ENCODE results near the gene KLHL25.
A peak's percentile ranks its signal among the peaks of the same experiment; 100 is the strongest.

The KLHL25 gene

GRCh38 chr15:85761635-85762034 lies 33.1 kb downstream of the KLHL25 start:
- Mint-ChIP-seq H3K27ac (no peak overlapping the region), H3K36me3 (peaks cover 3% of the 10 kb centered on the region), H3K9me3 (ENCODE audit: low read depth) (no peaks in the 10 kb centered on the region), H3K27me3 (no peaks in the 10 kb centered on the region), H3K4me1 (ENCODE audit: low read depth) (peaks cover 2% of the 10 kb centered on the region), H3K4me3 (no peak overlapping the region)

GRCh38 chr15:85760531-85761371 lies 34.0 kb downstream of the KLHL25 start:
- H3K4me3 Mint-ChIP-seq = no peak overlapping the region
- H3K4me1 Mint-ChIP-seq (ENCODE audit: low read depth) = no peaks in the 10 kb centered on the region
- H3K27me3 Mint-ChIP-seq = no peaks in the 10 kb centered on the region
- H3K27ac Mint-ChIP-seq = no peak overlapping the region
- no peaks in the 10 kb centered on the region for H3K9me3 Mint-ChIP-seq (ENCODE audit: low read depth)
- H3K36me3 Mint-ChIP-seq = peaks cover 3% of the 10 kb centered on the region

GRCh38 chr15:85760049-85760448 lies 34.7 kb downstream of the KLHL25 start:
- H3K27me3 Mint-ChIP-seq = no peaks in the 10 kb centered on the region
- H3K4me3 Mint-ChIP-seq = no peak overlapping the region
- peaks cover 3% of the 10 kb centered on the region for H3K36me3 Mint-ChIP-seq
- H3K4me1 Mint-ChIP-seq (ENCODE audit: low read depth) = no peaks in the 10 kb centered on the region
- no peaks in the 10 kb centered on the region for H3K9me3 Mint-ChIP-seq (ENCODE audit: low read depth)
- no peak overlapping the region for H3K27ac Mint-ChIP-seq

GRCh38 chr15:85759376-85759775 lies 35.3 kb downstream of the KLHL25 start:
- no peaks in the 10 kb centered on the region for H3K9me3 Mint-ChIP-seq (ENCODE audit: low read depth)
- no peaks in the 10 kb centered on the region for H3K27me3 Mint-ChIP-seq

GRCh38 chr15:85758655-85758978 lies 36.1 kb downstream of the KLHL25 start:
- Mint-ChIP-seq H3K4me1 (ENCODE audit: low read depth) (peaks cover 4% of the 10 kb centered on the region), H3K27me3 (no peaks in the 10 kb centered on the region), H3K36me3 (peaks cover 3% of the 10 kb centered on the region), H3K27ac (no peak overlapping the region), H3K9me3 (ENCODE audit: low read depth) (no peaks in the 10 kb centered on the region), H3K4me3 (no peak overlapping the region)

More at GRCh38 chr15:85759376-85759775, 35.3 kb downstream of the KLHL25 start:
- Mint-ChIP-seq H3K27ac (no peak overlapping the region), H3K36me3 (peaks cover 3% of the 10 kb centered on the region), H3K4me1 (ENCODE audit: low read depth) (peaks cover 2% of the 10 kb centered on the region), H3K4me3 (no peak overlapping the region)

- H3K27ac Mint-ChIP-seq = no peak overlapping the region
These were observed 36.6 kb downstream of the KLHL25 start for GRCh38 chr15:85757939-85758654.

GRCh38 chr15:85757073-85757938 lies 37.4 kb downstream of the KLHL25 start:
- Mint-ChIP-seq H3K4me1 (ENCODE audit: low read depth) (peaks cover 15% of the 10 kb centered on the region), H3K9me3 (ENCODE audit: low read depth) (no peaks in the 10 kb centered on the region), H3K27ac (no peak overlapping the region), H3K4me3 (no peak overlapping the region), H3K27me3 (no peaks in the 10 kb centered on the region), H3K36me3 (peaks cover 3% of the 10 kb centered on the region)

More at GRCh38 chr15:85757939-85758654, 36.6 kb downstream of the KLHL25 start:
- Mint-ChIP-seq H3K36me3 (peaks cover 3% of the 10 kb centered on the region), H3K27me3 (no peaks in the 10 kb centered on the region), H3K9me3 (ENCODE audit: low read depth) (no peaks in the 10 kb centered on the region), H3K4me3 (no peak overlapping the region), H3K4me1 (ENCODE audit: low read depth) (peaks cover 8% of the 10 kb centered on the region)

- Mint-ChIP-seq H3K27ac (no peak overlapping the region), H3K4me1 (ENCODE audit: low read depth) (peaks cover 22% of the 10 kb centered on the region), H3K27me3 (no peaks in the 10 kb centered on the region), H3K4me3 (no peak overlapping the region), H3K36me3 (peaks cover under 1% of the 10 kb centered on the region), H3K9me3 (ENCODE audit: low read depth) (no peaks in the 10 kb centered on the region)
These were observed 38.2 kb downstream of the KLHL25 start for GRCh38 chr15:85756411-85757072.

- Mint-ChIP-seq H3K27me3 (no peaks in the 10 kb centered on the region), H3K27ac (no peak overlapping the region), H3K4me3 (no peak overlapping the region), H3K9me3 (ENCODE audit: low read depth) (no peaks in the 10 kb centered on the region), H3K36me3 (no peaks in the 10 kb centered on the region), H3K4me1 (ENCODE audit: low read depth) (peaks cover 26% of the 10 kb centered on the region)
These were observed 38.8 kb downstream of the KLHL25 start for GRCh38 chr15:85755942-85756341.

GRCh38 chr15:85755471-85755870 lies 39.3 kb downstream of the KLHL25 start:
- no peak overlapping the region for H3K4me3 Mint-ChIP-seq
- no peaks in the 10 kb centered on the region for H3K9me3 Mint-ChIP-seq (ENCODE audit: low read depth)
- H3K27ac Mint-ChIP-seq = no peak overlapping the region
- no peaks in the 10 kb centered on the region for H3K36me3 Mint-ChIP-seq
- peaks cover 30% of the 10 kb centered on the region for H3K4me1 Mint-ChIP-seq (ENCODE audit: low read depth)
- no peaks in the 10 kb centered on the region for H3K27me3 Mint-ChIP-seq

GRCh38 chr15:85754989-85755388 lies 39.7 kb downstream of the KLHL25 start:
- no peaks in the 10 kb centered on the region for H3K36me3 Mint-ChIP-seq
- peaks cover 32% of the 10 kb centered on the region for H3K4me1 Mint-ChIP-seq (ENCODE audit: low read depth)
- no peak overlapping the region for H3K27ac Mint-ChIP-seq
- no peaks in the 10 kb centered on the region for H3K9me3 Mint-ChIP-seq (ENCODE audit: low read depth)
- H3K27me3 Mint-ChIP-seq = no peaks in the 10 kb centered on the region
- H3K4me3 Mint-ChIP-seq = no peak overlapping the region

GRCh38 chr15:85753791-85754452 lies 40.8 kb downstream of the KLHL25 start:
- no peaks in the 10 kb centered on the region for H3K36me3 Mint-ChIP-seq
- H3K4me1 Mint-ChIP-seq (ENCODE audit: low read depth) = peaks cover 32% of the 10 kb centered on the region

GRCh38 chr15:85753261-85753660 lies 41.5 kb downstream of the KLHL25 start:
- H3K4me3 Mint-ChIP-seq = no peak overlapping the region
- H3K27ac Mint-ChIP-seq = no peak overlapping the region
- no peaks in the 10 kb centered on the region for H3K36me3 Mint-ChIP-seq
- H3K27me3 Mint-ChIP-seq = no peaks in the 10 kb centered on the region
- H3K9me3 Mint-ChIP-seq (ENCODE audit: low read depth) = no peaks in the 10 kb centered on the region
- peaks cover 32% of the 10 kb centered on the region for H3K4me1 Mint-ChIP-seq (ENCODE audit: low read depth)

More at GRCh38 chr15:85753791-85754452, 40.8 kb downstream of the KLHL25 start:
- no peak overlapping the region for H3K4me3 Mint-ChIP-seq
- no peaks in the 10 kb centered on the region for H3K9me3 Mint-ChIP-seq (ENCODE audit: low read depth)
- H3K27ac Mint-ChIP-seq = no peak overlapping the region
- H3K27me3 Mint-ChIP-seq = no peaks in the 10 kb centered on the region

GRCh38 chr15:85752491-85752961 lies 42.2 kb downstream of the KLHL25 start:
- Mint-ChIP-seq H3K4me1 (ENCODE audit: low read depth) (peaks cover 32% of the 10 kb centered on the region), H3K9me3 (ENCODE audit: low read depth) (no peaks in the 10 kb centered on the region), H3K27ac (peak overlapping the region; percentile 61), H3K27me3 (no peaks in the 10 kb centered on the region), H3K36me3 (no peaks in the 10 kb centered on the region), H3K4me3 (peak overlapping the region; percentile 33)

All from activated naive CD8-positive, alpha-beta T cell (primary cell).